HCEC 1CT (cell line): ENCODE measurements around the gene FILIP1L.
A peak's percentile ranks its signal among the peaks of the same experiment; 100 is the strongest.

Experiments
- DNase-seq: peaks from one replicate; pipeline ENCODE4 v3.0.0-alpha.2; 2017

Gene FILIP1L

DNA sequence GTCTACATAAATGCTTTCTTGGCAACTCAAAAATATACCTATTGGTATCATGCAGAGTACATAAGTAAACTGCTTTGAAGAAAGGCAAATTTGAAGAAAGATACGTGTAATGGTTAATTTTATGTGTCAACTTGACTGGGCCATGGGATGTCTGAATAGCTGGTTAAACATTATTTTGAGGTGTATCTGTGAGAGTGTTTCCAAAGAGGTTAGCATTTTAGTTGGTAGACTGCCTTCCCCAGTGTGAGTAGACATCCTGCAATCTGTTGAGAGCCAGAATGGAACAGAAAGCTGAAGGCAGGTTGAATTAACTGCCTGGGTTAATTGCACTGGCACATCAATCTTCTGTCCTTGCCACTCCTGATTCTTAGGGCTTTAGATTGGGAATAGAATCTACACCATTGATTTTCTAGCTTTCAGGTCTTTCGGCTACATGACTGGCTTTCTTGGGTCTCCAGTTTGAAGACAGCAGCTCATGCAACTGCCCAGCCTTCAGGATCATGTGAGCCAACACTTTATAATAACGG, 198.3 kb downstream of the FILIP1L start:
- DNase-seq: no peak

- no peak for DNase-seq
Observed at GRCh38 chr3:99911433-99911832, 202.9 kb downstream of the FILIP1L start.

- no peak for DNase-seq
Observed at GRCh38 chr3:99910752-99911290, 203.5 kb downstream of the FILIP1L start.

DNA sequence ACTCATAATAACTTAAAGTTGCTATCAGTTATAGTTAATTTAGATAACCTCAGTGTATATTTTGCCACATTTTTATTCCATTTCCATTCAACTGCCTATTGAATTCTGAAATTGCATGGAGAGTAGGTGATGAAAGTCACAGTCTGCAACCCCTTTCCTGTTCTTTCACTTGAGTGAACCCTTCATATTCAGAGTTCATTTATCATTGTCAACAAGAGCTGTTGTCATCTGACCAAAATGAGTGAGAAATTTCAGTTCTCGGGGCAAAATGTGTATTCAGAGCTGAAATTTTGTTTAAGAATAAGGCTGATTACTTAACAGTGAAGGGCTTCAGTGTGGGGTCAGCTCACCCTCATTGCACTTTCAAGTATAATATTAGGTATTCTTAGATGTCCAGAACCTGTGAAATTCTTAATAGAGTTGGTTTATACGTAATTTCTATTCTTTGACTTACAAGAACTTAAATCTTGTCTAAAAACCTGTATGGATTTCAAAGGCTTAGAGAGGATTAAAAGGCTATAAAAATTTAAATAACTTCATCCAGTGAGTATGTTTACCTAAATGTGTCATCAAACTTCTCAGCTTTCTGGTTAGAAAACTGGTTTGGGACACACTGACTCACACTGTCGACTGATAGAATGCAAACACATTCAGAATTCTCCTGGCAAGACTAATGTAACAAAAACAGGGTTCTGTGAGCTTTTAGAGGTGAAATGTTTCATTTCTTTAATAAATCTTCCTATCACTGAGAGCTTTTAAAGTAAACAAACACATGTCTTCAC, 204.4 kb downstream of the FILIP1L start:
- DNase-seq: peak; percentile 72

DNA sequence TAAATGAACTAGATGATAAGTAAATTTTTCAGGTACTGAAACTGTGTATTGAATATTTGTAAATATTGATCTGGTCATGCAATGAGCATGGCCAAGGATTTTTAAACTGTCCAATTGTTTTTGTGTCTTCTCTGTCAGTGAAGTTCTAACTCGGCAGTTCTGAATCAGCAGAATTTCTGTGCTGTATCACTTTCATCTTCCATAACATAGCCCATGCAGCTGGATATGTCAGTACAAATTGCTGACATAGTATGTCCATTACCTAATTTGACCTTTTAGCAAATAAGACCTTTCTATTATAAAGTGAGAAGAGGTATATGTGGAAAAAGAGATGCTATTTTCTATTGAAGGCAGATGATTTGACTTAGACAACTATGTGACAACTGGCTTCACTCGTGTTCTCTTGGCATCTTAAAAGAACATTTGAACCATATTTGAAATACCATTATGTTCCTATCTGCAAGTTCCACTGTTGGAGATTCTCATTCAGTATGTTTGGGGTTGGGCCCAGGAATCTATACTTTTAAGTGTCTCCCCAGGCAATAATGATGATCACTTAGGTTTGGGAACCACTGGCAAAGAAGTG, 206.2 kb downstream of the FILIP1L start:
- DNase-seq: no peak

- no peak for DNase-seq
Observed at GRCh38 chr3:99903869-99904268, 210.4 kb downstream of the FILIP1L start.

GRCh38 chr3:99902091-99902490, 212.2 kb downstream of the FILIP1L start:
- peak; percentile 54 for DNase-seq

DNA sequence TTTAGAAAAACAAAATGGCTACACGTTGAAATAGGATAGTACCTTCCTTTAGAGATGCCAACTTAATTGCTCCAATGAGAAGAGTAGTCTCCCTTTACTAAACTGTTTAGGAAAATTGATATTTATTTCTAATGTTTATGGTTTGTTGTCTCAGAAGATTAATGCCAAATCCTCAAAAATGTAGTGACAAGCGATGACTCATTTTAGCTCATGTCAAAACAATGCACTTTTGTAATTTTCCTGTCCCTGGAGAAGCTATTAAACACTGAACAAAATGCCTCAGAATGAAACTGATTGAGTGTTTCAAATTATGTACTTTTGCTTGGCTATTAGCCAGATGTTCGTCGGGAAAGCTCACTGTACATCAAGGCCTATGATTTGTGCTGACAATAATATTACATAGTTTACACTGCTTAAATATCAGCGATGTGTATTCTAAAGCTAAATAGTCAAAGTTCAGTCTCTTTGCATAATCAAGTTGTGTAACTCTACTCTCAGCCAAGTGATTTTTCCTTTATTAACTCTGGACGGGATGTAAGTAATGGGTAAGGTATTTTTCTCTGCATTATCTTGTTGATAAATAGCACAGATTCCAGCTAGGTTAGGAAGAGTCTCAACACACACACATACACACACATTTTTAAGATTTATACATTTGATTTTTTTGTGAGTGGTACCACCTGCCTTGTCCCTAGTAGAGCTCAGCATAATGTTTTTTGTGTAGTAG, 212.9 kb downstream of the FILIP1L start:
- DNase-seq: peak; percentile 92

DNA sequence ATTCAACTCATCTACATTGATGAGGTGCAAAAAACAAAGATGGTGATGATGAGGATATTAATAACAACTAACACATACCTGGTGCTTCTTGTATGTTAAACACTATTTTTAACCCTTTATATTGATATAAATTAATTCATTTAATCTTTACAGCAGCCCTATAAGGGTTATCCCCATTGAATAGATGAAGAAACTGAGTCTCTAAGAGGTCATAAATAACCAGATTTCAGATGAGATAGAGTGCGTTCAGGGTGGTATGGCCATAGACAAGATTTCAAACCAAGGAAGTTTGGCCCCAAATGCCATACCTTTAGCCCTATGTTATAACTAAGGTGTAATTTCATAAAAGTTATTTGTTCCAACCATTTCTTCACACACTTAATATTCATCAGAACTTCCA, 214.1 kb downstream of the FILIP1L start:
- no peak for DNase-seq

DNA sequence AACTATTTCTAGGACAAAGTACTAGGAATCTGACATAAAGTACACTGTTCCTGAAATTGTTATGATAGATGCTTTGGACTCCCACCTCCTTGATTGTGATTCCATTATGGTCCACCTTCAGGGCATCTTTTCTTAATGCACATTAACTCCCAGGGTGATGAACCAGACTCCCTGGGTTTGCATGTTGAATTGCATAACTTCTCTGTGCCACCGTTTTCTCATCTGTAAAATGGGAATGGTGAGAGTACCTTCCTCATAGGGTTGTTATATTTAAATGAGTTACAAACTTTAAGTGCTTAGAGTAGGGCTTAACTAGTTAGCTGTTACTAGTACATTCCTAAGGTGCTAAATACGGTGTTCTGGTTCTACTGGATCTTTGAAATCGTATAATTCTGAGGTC, 214.7 kb downstream of the FILIP1L start:
- no peak for DNase-seq

DNA sequence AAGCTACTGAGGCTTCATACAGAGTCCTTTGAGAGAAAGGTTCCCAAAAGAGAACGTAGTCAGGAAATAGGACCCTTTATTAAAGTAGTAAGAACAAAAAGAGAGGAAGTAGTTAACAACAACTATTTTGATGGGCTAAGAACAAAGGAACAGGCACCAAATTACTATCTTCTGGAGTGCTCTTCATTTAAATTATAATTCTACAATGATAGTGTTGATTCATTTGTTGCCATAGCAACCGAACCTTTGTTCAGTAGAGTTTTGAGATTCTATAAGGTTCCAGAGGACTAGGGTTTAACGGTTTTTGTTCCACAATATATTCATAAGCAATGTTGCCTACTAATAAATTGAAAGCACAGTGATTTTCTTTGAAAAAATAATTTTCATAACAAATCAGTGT, 217.8 kb downstream of the FILIP1L start:
- no peak for DNase-seq

GRCh38 chr3:99895703-99896441, 218.4 kb downstream of the FILIP1L start:
- DNase-seq: peak; percentile 94

DNA sequence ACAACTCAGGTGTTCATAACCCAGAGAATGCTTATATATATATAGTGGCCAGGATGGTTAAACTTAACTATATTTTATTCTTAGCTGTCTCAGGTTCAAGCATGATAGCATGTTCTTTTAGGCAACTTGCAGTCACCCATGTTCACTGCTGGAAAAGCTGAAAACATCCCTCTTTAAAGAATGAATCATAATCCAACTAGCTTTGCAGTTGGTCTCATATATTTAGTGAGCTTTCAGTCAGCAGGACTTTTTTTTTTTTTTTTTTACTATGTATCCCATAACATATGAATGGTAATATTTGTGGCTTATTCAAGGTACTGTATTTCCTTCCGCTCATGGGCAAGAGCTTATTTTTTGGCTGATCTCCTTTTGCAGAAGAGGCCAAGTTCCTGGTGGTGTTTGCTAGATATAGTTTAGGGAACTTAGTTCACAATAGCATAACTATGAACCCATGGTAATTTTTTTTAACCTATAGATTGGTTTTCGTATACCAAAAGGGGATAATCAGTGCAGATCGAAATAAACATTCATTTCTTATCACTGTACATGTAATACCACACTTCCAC, 219.1 kb downstream of the FILIP1L start:
- DNase-seq: no peak

- no peak for DNase-seq
Observed at GRCh38 chr3:99892332-99892731, 222.0 kb downstream of the FILIP1L start.

DNA sequence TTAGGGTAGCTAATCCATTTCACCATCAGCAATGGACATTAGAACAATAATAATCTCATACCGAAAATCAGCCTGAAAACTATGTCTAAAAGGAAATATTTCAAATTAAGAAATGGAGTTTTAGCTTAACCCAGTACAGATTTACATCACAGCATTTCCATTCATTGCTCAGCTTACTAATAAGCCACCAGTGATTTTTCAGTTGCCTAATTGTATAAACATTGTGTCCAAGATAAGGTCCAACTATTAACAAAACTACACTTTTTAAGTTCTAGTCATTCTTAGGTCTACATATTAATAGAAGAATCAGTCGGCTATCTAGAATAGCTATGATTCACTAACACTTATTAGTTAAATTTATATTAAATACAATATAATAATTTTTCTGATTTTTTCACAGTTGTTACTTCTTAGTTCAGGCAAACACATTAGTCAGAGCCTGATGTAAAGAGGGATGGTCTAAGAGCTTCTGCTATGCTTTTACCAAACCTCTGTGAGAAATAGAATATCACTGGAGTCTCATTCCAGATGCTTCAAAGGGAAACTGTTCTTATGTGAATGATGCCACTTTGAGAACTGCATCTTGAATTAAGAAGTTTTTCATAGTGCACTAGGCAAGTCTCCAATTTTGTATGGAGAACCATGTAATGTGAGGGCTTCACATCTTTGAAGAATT, 222.6 kb downstream of the FILIP1L start:
- no peak for DNase-seq

GRCh38 chr3:99885851-99886250, 228.4 kb downstream of the FILIP1L start:
- no peak for DNase-seq

DNA sequence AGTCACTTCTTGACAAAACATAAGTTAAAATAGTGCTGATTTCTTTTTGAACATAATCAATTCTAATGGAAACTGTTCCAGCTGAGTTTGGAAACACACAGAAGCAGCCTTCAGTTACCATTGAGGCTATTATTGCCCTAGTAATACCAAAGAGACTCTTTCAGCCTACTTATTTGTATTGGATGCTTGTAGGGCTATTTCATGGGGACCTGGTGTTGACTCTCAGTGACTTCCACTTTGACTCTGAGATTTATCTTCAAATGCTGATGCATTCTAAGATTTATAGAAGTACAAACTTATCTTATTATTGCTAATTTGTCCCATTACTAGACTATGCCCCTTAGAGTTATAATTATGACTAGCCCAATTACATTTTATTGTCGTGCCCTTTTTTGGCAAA, 229.2 kb downstream of the FILIP1L start:
- no peak for DNase-seq

DNA sequence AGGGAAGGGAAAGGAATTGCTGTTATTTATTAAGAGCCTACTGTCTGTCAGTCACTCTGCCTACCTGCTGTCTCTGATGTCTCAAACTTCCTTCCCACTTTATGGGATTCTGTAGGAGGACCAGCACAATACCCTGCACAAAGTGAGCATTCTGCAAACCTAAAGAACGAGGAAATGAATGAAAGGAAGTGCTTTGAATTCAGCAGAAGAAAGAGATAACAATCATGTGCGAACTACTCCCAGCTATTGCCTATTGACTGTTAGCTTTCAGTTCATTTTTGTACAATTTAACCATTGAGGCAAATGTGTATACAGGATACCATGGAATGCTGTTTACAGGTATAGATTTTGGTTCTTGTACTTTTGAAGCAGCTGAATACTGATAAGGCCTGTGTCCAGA, 229.8 kb downstream of the FILIP1L start:
- no peak for DNase-seq

GRCh38 chr3:99883693-99884092, 230.6 kb downstream of the FILIP1L start:
- DNase-seq: no peak

DNA sequence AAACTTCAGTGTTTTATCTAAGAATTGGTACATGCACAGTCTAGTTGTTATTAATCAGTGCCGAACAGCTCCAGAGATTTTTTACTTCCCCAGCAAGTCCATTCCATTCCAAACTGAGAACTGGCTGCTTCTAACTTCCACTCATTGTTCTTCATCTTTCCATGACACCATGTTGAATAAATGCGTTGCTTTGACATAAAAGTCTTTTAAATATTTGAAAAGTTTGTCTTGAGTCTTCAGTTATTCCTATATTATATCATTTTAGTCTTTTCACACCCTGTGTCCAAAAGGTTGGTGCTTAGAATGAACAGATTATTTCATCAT, 231.2 kb downstream of the FILIP1L start:
- DNase-seq: no peak

DNA sequence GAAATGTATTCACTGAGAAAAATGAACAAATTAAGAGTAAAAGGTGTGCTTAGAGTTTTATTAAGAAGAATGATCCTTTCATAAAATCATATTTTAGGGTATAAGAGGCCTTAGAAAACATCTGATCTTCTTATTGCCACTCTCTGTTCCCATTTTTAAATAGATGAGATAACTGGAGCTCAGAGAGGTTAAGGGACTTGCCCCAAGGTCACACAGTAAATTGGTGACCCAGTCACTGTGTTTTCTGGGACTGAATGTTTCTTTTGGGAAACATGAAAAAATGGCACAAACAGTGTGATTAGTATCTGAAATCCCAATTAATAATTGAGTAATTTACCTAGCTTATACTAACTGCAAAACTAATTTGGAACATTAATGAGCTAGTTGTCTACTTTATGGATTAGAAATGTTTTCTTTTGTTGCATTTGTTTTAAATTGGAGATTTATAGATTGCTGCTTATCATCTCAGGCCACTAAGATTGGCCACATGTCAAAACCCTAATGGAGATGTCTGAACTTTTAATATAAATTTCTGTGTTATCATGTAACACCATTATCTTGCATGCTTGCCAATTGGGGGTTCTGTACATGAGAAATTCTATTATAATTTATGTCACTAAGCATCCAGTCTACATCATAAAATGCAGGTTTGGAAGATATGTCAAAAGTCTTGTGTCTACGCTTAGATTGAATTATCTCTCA, 231.7 kb downstream of the FILIP1L start:
- DNase-seq: no peak
